Measurements from ENCODE around the gene AAMP.

The AAMP gene

DNA sequence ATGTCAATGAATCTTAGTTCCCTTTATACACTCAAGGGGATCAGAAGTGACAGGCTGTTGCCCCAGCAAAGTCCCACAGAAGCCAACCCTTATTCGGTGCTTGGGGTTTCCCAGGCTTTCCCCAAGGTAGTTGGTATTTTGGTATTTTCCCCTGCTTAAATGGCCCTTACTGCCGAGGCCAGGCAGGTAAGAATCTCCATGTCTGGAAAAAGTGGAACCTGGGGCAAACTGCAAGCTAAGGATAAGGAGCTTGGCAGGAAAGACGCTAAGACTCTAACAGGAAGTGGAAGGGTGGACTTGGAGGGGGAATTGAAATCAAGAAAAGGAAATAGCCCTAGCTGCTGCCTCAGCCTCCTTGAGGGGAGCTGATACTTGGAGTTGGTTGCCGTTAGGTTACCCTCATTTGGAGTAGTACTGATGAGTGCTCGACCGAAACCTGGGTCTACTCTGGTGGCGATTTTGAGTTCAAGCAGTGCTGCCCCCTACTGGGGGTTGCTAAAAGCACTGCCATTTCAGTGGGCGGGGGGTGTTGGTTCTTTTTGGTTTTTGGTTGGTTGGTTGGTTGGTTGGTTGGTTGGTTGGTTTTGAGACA is 12.5 kb downstream of the AAMP start:
- DNase-seq = peak; percentile 58

DNA sequence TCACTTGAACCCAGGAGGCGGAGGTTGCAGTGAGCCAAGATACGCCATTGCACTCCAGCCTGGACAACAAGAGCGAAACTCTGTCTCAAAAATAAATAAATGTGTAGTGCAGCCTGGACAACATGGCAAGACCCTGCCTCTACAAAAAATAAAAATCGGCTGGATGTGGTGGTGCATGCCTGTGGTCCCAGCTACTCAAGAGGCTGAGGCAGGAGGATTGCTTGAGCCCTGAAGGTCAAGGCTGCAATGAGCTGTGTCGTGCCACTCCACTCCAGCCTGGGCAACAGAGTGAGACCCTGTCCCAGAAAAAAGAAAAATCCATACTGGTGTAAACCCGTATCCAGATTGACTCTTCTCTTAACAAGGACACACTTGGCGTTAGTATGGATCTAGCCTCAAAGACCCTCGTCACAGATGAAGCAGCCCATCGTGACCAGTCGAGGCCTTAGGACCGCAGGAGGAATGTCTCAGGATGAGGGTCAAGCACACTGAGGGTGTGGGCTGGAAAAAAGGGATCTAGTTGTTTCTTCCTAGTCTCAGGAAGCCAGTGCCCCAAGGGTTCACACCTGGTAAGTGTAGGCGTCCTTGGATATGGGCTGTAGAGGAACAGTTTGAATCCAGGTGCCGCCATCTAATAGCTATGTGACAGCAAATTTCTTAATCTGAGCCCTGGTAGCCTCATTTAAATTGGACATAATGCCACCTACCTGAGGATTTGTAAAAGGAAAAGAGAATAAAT is 13.2 kb downstream of the AAMP start:
- DNase-seq = no peak

DNA sequence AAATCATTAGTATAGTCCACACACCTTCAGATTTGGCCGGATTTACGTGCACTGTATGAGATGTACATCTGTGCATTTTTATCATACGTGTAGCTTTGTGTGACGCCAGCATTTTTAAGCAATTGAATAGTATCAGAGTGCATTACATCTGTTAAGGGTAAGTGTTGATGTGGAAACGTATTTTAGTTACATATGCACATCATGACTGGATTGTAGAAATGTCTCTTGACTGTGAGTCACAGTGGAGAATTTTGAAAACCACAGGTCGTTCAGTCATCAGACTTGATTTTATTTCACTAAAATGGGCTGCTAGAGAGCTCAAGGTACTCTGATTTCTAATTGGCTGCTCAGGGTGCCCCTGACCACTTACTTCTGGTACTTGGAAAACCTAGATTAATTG is 14.5 kb downstream of the AAMP start:
- no peak for DNase-seq

DNA sequence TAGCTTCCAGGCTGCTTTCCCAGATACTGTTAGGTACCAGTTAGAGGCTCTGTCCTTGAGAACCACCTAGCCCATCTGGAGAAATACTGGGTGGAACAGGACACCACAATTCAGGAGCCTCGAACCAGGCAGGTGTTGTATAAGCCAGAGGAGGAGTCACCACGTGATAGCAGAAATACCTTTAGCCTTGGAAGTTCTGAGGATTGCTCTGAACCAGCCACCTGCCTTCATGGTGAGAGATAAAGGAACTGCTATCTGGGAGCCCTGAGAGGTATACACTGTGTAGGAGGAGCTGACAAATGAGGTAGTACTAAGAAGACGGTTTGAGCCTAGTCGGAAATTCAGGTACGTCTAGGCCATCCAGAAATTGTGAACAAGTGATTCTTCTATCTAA is 16.7 kb downstream of the AAMP start:
- no peak for DNase-seq

DNA sequence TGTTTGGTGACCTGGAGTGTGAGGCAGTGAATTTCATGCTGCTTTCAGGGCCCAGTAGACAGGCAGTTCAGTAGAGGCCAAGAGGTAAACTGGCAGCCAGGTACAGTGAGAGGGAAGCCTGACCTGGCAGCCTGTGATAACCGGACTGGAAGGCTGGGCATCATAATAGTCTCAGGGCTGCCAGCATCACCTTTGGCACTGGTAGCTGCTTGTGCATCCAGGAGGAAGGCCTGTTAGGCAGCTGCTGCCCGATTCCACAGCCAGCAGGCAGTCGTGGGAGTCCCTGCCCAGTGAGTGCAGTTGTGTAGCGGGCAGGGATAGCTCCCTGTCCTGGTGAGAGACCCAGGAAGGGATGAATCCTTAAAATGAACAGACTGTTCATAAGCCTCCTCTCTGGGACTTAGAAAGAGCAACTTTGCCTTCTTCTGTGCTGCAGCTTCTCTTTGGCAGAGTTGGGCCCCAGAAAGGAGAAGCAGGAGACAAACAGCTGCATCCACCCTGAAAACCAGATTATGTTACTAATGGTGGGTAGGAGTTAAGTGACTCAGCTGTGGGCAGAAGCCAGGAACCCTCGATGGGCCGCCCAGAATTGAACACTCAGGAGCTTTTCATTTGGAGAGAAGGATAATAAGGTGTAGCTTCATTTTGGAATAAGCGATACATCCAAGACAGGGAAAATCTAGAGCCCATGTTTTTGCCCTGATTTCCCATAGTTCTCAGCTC is 17.3 kb downstream of the AAMP start:
- DNase-seq = no peak

- no peak for DNase-seq
These were observed 20.2 kb downstream of the AAMP start for GRCh38 chr2:218249691-218250090.

DNA sequence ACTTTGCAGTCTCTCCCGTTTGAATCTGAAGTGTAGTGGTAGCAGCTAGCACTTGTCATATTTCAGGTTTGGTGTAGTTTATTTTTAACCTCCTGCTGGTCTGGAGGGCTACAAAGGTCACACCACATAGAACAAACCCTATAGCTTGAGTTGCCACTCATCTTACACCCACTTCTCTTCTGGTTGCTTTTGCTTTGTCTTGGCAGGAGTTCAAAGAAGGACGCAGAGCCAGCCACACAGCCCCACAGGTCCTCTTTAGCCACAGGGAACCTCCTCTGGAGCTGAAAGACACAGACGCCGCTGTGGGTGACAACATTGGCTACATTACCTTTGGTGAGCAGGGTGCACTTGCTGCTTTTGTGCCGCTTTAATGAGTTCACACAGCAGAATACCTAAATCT is 24.7 kb downstream of the AAMP start:
- DNase-seq = no peak

DNA sequence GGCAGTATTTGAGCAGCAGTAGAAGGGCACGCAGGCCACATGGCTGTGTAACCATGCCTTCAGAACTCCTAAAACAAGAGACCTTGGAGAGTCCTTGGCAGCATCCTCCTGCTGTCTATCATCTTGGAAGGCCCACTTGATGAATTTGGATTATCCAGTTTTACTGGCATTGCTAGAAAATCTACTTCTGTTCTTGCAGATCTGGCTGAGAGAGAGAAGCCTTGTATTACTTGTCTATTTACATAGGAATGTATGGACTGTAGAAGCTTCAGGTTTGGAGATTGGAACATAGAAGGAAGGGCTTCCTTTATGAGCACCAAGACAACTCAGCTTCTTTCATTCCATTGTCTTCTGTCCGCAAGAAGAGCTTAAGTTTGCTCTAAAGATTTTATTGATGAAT is 25.3 kb downstream of the AAMP start:
- DNase-seq = no peak

- no peak for DNase-seq
These were observed 25.7 kb downstream of the AAMP start for GRCh38 chr2:218244204-218244603.

DNA sequence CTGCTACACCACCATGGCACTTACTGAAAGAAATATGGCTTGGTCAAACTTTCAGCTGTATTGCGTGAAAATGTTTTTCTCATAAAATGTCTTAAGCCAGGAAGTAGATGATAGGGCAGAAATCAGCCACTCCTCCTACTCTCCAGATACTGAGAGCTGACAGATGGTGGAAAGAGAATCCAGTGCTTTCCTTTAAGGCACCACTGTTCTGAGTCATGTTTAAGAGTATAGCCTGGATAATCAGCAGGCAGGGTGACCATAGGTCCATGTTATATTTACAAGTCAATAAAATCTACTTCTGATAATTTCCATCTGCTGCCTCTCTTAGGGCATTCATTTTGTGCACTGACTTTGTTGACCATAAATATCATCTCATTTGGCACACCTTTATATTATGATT is 31.1 kb downstream of the AAMP start:
- no peak for DNase-seq

DNA sequence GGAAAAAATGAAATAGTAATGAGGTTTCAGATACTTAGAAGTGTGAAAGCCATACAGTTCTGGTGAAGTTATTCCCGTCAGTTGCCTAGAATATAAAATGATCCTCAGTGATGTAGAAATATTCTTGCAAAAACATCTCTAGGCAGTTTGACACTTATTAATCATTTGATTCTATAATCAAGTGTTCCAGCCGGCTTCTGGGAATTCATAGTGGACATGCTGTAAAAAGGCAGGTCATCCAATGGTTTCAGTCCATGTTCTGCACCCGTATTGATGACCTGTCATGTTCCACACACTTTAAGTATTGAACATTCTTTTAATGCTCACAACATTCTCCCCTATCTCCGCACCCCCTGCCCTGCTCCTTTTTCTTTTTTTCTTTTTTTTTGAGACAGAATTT is 33.1 kb downstream of the AAMP start:
- DNase-seq = no peak

DNA sequence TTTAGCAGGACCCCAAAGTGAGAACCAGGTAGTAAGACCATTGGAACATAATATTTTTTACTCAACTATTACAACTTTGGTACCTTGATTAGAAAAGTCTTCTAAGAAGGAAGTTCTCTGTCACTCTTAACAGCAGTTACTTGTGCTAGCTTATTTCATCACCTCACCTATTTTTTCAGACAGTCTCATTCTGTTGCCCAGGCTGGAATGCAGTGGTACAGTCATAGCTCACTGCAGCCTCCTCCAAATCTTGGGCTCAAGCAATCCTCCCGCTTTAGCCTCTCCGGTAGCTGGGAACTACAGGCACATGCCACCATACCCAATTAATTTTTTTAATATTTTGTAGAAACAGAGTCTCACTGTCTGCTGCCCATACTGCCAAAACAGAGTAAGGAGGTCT is 34.9 kb downstream of the AAMP start:
- no peak for DNase-seq

DNA sequence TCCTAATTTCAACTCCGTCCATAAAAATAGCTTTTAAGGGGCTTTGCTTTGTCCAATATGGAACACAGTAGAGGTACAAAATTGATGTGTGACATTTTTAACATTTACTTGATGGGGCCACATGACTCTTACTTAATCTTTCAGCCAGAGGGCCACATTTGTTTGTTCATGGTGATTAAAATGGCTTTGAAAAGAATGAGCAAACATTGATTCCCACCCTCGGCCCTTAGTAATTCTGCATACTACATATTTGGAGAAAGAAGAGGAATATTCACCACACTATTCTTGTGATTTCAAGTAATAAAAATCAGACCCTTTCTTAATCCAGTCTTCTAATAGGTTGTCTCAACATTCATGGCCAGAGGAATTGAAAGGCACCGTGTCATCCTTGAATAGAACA is 35.4 kb downstream of the AAMP start:
- no peak for DNase-seq

DNA sequence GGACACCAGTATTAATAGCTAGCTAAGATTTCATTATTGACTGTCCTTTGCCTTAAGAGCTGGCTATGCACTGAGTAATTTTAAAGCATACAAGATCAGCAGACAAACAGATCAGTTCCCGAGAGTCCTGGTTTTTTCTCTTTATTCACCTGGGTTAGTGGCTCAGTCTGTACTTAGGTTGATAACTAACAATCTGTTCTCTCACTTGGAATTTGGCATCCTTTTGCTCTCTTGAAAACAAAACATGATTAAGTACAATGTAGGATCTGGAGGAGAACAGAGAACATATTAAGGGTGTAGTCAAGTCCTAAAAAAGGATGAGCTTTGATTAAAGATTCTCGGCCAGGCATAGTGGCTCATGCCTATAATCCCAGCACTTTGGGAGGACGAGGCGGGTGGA is 36.4 kb downstream of the AAMP start:
- no peak for DNase-seq

DNA sequence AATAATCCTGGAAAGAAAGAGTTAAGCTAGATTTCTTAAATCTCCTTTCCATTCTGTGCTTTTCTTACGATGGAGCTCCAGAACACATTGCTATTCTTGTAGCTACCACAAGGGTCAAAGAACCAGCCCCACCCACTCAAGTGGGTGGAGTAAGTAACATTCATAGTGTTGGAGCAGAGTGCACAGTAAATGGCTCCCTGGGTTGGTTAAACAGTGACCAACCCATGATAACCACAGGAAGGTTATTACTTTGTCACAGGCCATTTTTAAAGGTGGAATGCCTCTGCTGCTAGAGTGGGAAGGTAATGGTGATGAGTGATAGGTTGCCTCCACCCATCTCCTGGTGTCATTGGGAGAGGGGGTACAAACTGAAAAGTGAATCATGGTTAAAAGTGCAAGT is 39.1 kb downstream of the AAMP start:
- peak; percentile 30 for DNase-seq

GRCh38 chr2:218229851-218230250 is 40.1 kb downstream of the AAMP start:
- DNase-seq = no peak

DNA sequence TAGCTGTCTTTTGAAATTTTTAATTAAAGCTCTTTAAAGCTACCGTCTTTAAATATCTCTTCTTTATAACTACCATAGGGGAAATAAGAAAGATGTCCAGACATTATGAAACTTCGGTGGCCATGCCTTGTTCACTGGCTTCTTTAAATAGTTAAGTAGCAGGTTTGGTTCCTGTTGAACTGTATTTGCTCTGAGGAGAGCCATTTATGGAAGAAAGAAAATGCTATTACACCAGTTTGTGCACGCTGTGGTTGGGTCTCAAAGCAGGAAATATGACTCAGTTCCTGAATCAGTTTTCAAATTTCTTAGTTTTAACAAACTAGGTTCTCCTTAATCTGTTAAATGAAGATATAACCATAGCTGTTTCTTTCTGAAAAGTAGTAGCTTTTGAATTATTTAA is 40.7 kb downstream of the AAMP start:
- peak; percentile 48 for DNase-seq

DNA sequence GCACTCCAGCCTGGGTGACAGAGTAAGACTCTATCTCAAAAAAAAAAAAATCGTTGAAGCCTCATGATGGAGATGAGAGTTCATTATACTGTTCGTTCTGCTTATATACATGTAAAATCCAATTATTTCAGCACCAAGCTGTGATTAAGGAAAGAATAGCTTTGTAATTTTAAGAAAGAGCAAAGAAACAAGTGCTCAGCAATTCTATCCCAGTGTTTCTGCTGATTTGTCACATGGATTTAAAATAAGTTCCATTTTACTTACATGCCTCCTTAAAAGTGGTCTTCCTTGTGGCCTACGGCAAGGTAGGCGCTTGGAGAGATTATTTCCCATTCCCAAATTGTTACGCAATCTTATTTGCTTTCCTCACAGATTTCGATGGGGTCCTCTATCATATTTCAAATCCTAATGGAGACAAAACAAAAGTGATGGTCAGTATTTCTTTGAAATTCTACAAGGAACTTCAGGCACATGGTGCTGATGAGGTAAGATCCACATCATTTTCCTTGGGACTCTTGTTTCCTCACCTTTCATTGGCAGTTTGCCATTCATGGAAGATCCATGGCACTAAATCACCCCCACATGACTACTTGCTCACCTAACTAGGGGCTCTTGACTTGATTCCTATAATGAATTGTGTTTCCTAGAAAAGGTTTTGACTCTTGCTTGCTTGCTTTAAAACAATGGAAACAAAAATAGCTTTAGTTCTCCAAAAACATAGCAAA is 41.4 kb downstream of the AAMP start:
- DNase-seq = no peak

DNA sequence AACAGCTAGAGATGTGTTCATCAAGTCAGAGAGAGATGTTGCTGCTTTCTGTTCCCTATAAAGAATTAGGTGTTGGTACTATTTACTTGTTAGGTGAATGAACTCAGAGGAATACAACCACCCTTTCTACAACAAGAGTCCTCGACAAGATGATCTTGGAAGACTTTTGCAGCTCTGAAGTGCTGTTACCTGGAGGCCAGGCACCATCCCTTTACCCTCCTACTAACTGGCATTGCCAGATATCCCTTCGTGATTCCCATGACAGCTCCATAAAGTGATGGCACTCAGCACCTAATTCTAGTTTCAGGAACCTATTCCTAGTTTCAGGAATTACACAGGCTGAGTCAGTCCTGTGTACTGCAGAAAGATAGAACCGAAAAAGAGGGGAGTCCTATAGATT is 43.0 kb downstream of the AAMP start:
- DNase-seq = no peak

- DNase-seq = no peak
These were observed 45.8 kb downstream of the AAMP start for GRCh38 chr2:218224186-218224585.

- DNase-seq = no peak
These were observed 46.9 kb downstream of the AAMP start for GRCh38 chr2:218223046-218223445.

- DNase-seq = no peak
These were observed 48.9 kb downstream of the AAMP start for GRCh38 chr2:218221000-218221399.

DNA sequence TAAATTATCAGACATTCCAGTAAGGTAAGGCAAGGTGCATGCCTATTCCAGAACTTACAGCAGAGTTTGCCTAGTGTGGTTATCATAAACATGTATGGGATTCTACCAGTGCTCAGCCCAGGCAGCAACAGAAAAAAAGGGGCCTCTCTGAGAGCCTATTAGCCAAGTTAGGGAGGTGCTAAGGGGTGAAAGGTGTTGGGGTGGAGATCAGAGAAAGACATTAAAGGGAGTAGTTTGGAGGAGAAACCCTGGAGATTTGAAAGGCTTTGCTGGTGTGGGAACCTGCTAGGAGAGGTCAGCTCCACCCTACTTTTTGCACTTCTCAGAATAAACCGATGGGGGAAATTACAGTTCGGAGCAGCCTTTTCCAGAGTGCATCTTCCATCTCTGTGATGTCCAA is 50.0 kb downstream of the AAMP start:
- no peak for DNase-seq
